GM19035 (cell line): Measurements from ENCODE around the gene GTF2F1.
"Not testable (repeated sequence)": the region's sequence is repeated elsewhere in the genome, so short reads cannot be mapped to it uniquely, and the experiment has no call there.

ENCODE experiments used
- ATAC-seq: cut with Tn5 transposase; IDR thresholded peaks from one replicate; pipeline ENCODE4 v1.9.1; 2021; ENCODE audit not compliant: unreplicated experiment

The GTF2F1 gene

DNA sequence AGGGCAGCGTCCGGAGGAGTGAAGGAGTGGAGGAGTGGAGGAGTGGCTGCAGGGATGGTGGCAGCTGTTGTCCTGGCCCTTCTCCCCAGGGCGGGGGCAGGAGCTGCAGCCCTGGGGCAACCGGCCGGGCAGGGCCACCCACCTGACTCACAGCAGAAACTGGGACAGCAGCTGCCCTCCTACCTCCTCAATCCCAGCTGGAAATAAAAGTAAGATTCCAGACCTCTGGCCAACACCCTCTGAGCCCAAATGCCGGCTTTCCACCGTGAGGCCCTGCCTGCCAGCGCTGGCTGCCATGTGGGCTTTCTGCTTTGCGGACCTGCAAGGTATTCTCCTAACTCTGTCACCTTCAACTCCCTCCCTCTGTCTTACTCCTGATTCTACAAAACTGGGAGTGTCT is 35.0 kb downstream of the GTF2F1 start:
- ATAC-seq = no peak

DNA sequence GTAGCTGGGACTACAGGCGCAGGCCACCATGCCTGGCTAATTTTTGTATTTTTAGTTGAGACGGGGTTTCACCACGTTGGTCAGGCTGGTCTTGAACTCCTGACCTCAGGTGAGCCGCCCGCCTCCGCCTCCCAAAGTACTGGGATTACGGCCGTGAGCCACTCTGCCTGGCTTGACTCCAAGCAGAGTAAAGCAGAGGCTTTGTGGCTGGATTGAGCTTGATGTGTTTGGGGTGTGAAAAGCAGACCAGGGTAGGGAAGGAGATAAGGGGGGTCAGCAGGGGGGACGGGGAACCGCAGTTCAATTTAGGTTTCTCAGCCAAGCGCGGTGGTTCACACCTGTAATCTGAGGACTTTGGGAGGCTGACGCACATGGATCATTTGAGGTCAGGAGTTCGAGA is 35.8 kb downstream of the GTF2F1 start:
- ATAC-seq = no peak

DNA sequence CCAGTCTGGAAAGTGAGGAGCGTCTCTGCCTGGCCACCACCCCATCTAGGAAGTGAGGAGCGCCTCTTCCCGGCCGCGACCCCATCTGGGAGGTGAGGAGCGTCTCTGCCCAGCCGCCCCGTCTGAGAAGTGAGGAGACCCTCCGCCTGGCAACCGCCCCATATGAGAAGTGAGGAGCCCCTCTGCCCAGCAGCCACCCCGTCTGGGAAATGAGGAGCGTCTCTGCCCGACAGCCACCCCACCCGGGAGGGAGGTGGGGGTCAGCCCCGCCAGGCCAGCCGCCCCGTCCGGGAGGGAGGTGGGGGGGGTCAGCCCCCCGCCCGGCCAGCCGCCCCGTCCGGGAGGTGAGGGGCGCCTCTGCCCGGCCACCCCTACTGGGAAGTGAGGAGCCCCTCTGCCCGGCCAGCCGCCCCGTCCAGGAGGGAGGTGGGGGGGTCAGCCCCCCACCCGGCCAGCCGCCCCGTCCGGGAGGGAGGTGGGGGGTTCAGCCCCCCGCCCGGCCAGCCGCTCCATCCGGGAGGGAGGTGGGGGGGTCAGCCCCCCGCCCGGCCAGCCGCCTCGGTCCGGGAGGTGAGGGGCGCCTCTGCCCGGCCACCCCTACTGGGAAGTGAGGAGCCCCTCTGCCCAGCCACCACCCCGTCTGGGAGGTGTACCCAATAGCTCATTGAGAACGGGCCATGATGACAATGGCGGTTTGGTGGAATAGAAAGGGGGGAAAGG is 37.5 kb downstream of the GTF2F1 start:
- not testable (repeated sequence) for ATAC-seq

DNA sequence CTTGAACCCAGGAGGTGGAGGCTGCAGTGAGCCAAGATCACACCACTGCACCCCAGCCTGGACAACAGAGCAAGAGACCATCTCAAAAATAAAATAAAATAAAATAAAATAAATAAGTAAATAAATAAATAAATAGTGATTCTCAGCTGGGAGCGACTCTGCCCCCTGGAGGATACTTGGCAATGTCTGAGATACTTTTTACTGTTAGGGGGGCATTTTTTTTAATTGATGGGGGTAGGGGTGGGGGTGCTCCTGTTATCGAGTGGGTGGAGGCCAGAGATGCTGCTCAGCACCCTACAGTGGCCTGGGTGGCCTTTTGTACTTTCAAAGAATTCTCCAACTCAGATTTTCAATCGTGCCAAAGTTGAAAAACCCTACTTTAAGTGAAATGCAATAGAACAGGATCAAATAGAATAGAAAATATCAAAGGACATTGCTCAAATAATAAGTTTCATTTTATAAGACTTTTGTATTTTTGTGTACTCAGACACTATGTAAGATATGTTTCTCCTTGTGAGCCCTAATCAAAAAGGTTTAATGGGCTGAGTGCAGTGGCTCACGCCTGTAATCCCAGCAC is 38.8 kb downstream of the GTF2F1 start:
- no peak for ATAC-seq

DNA sequence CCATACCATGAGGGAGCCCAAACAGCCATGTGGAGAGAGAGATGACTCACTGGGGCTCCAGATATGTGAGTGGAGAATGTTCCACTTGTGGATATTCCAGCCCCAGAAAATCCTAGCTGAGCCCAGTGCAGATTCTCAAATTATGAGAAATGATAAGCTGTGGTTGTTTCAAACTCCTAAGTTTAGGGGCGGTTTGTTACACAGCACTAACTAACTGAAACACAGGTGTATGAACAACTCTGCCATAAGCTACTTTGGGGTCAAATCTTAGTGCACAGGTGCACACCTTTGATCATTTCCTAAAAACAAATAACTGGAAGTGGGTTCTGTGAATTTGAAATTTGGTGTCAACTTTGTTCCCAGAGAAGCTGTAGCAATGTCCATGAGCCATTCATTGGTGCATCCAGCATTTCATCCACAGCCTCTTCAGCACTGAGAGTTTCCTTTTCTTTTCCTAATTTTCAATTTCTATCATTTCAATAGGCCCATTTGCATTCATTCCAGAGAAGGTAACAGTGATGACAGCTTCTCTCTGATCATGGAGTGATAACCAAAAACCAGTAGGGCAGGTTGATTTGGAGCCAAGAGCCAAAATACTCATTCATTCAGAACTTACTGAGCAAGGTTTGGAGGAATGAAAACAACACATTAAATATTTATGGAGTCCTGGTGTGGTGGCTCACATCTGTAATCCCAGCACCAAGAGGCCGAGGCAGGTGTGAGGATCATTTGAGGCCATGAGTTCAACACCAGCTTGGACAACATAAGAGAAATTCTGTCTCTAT is 40.4 kb downstream of the GTF2F1 start:
- ATAC-seq = no peak

DNA sequence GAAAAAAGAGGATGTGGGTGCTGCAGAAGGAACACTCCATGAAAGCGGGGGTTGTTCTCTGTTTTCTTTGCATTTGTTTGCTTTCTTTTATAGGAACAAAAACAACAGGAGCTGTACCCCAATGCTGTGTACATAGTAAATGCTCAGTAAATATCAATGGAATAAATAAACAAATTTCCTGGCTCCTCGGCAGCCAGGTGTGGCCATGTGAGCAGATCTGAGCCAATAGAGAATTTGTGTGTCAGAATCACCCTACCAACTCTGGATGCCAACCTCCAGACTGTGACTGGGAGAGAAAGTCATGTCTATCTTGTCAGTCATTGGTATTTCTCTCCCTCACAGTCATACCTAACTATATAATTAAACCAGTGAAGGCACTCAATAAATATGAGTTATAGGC is 42.3 kb downstream of the GTF2F1 start:
- no peak for ATAC-seq

DNA sequence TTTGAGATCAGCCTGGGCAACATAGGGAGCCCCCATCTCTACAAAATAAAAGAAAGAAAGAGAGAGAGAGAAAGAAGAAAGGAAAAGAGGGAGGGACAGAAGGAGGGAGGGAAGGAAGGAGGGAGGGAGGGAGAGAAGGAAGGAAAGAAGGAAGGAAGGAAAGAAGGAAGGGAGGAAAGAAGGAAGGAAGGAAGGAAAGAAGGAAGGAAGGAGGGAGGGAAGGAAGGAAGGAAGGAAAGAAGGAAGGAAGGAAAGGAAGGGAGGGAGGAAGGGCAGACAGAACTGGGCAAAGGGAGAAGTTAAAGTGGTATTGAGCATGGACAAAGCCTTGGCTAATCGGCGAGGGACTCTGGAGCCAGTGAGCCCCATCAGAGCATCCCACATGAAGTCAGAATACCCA is 43.7 kb downstream of the GTF2F1 start:
- not testable (repeated sequence) for ATAC-seq

DNA sequence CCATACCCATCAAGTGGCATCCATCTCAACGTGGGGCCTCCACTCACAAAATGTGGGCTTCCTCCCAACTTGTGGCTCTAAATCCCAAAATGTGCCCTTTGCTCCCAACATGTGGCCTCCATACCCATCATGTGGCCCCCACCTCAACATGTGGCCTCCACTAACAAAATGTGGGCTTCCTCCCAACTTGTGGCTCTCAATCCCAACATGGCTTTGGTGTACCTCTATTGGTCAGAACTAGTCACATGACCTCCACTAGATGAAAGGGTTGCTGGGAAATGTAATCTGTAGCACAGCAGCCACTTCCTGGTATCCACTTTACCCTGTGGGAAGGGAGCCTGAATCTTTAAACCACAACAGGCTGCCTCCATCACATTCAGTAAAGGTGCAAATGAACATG is 49.5 kb downstream of the GTF2F1 start:
- ATAC-seq = no peak

DNA sequence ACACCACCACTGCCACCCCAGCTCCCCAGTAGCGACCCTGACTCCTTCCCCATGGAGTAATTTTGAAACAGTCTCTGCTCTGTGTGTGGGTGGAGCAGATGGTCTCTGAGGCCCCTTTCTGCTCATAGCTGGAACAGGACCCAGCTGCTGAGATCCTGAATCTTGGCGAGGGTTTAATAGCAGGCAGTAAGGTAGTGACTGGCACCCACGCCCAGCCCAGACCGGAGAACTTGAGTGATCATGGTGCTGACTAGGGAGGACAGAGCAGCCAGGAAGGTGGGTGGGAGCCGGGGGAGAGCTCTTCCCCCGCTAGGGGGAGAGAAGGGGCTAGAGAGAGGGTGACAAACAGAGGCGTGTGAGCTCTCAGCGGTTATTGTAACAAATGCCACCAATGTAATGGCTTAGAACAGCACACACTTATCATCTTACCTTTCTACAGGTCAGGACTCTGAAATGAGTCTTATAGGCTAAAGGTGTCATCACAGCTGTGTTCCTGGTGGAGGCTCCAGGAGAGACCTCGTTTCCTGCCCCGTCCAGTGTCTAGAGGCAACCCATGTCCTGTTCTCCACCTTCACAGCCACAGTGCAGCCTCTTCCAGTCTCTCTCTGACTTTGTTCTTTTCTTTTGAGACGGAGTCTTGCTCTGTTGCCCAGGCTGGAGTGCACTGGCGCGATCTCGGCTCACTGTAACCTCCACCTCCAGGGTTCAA is 52.3 kb downstream of the GTF2F1 start:
- no peak for ATAC-seq

DNA sequence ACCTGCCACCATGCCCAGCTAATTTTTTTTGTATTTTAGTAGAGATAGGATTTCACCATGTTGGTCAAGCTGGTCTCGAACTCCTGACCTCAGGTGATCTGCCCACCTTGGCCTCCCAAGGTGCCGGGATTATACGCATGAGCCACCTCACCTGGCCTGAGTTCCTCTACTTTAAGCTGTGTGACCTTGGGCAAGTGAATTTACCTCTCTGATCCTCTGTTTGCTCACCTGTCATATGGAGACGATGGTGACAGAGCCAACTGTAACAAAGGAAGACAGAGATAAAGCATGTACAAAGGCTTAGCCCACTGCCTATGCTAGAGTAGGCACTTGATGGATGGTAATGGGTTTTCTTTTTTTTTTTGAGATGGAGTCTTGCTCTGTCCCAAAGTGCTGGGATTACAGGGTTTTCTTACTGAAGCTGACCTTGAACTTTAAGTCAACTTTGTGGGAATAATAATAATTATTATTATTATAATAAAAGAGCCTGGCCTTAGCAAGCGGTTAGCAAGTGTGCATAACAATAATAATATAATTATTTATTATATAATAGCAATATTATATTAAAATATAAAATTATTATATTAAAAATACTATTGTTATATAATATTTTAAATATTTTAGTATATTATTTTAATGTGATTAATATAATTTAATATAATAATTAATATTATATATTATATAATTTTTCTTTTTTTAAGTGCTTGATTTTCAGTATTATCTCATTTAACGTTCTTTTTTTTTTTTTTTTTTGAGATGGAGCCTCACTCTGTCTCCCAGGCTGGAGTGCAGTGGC is 58.3 kb downstream of the GTF2F1 start:
- no peak for ATAC-seq

DNA sequence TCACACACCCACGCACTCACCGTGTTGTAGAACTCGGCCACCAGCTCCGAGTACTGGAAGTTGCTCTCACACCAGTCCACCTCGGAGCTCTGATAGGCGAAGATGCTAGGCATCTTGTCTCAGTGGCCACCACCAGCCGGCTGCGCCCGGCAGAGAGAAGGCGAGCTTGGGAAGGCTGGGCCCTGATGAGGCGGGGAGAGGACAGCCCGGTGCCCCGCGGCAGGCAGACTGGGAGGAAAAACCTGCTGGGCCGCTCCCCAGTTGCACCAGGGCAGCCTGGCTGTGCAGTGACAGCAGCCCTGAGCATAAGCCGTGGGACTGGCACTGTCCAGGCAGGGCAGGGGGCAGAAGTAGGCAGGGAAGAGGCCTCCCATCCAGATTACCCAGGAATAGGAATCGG is 59.5 kb downstream of the GTF2F1 start, which contains the start of gene ACER1:
ACER1 (minus strand) TSS at position 174 of the 400 bp plus-strand sequence; CDS start at position 113, 61 bp downstream.
- no peak for ATAC-seq
